IPS DF 19.7 (cell line): Measurements from ENCODE around the gene BMPR2.
A peak's percentile ranks its signal among the peaks of the same experiment; 100 is the strongest.
"Not testable (repeated sequence)": the region's sequence is repeated elsewhere in the genome, so short reads cannot be mapped to it uniquely, and the experiment has no call there.

Source experiments
- DNase-seq: peaks from one replicate; pipeline ENCODE4 v3.0.0-alpha.2; 2013; ENCODE audit warnings: low read depth, low spot score

BMPR2 gene

DNA sequence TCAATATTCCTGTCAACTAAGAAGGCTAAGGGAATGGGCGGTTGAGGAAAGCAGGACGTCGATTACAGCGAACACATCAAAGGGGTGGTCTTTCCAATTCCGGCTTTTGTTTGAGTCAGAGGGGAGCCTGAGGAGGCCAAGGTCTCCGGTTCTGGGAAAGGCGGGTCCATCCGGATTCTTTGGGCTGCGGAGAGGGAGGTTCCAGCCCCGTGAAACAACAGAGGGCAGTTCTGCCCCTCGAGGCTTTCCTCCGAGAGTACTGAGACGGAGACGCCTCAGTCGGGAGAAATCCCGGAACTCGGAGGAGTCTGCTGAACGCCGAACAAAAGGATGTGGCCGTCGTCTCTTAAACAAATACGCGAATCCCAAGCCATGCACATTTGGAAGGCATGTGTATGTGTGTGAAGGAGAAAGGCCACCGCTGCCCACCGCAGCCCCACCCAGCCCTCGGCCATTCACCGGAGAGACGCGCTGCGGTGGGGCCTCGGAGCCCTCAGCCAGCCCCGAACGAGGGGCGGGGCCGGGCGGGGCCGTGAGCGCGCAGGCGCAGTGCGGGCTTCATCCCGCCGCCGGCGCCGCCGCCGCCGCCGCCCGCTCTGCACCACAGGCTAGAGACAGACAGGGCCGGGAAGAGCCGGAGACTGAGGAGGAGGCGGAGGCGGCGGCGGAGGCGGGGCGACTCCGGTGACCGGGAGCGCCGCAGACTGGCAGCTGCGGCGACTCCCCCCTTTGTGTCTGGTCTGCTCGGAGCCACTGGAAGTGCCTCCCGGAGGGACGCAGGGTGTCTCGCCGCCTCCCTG, at the start of gene BMPR2:
Gene BMPR2, plus strand, starts transcription at position 719 of the 800 bp plus-strand sequence. CDS start 1,148 bp downstream, outside the sequence.
- peak; percentile 78 for DNase-seq

DNA sequence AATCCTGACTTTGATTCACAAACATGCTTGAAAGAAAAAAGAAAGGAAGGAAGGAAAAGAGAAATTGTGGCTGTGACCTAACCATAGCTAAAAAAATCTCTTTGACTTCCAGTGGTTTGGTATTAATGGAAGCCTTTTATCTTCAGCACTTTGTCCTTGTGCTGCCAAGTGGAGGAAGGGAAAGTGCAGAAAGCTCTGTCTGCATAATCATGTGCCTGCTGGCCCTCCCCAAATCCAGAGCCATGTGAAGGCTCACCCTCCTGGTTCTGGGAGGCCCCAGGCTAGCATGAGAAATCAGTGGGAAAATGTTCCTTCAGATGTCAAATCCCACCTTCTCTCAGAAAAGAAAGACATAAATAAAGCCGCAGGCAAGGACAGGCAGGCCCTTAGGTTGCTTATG, 48.3 kb upstream of the BMPR2 start:
- DNase-seq, result peak; percentile 9

DNA sequence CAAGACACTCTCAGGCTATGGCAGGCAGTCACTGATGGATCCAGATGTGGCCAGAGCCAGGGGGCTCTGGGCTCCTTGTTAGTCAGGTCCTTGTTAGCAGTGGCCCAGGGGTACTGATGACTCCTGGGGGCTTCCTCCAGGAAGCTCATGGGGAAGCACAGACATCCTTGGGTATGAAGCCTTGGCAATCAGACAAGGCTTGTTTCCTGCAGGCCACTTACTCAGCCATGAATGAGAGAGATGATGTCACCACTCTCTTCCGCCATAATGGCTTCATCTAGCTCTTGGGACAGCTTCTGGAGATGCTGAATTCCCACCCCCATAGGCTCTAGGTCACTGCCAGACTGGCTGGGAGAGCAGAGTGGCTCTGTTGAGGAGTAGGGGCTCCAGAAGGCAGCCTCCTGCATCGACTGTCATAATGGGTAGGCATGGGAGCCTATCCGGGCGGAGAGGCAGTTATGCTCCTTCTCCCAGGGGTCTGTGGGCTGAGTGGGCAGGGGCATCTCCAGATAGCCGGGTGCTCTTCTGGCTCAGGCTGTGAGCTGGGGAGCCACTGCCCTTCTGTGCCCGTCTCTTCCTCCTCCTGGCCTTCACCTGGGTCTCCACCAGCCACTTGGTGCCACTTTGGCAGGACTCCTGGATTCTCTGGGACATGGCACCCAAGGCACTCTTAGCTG, 40.2 kb upstream of the BMPR2 start:
- DNase-seq, result no peak

DNA sequence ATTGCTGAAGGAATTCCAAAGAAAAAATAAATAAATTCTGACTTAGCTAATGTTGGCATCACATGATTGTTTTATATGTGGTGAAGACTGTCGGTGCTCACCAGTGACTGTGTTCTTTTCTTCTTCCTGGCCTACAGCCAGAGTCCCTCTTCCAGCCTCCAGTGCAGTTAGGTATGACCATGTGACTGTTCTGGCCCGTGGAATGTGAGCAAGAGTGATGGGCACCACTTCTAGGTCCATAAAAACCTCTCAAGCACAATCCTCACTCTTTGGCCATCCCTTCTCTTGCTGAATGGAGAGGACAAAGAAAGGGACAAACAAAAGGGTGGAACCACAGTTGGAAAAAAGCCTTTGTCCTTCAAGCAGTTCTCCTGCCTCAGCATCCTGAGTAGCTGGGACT, 39.0 kb upstream of the BMPR2 start:
- no peak for DNase-seq

GRCh38 chr2:202337706-202338346, 38.3 kb upstream of the BMPR2 start:
- no peak for DNase-seq

DNA sequence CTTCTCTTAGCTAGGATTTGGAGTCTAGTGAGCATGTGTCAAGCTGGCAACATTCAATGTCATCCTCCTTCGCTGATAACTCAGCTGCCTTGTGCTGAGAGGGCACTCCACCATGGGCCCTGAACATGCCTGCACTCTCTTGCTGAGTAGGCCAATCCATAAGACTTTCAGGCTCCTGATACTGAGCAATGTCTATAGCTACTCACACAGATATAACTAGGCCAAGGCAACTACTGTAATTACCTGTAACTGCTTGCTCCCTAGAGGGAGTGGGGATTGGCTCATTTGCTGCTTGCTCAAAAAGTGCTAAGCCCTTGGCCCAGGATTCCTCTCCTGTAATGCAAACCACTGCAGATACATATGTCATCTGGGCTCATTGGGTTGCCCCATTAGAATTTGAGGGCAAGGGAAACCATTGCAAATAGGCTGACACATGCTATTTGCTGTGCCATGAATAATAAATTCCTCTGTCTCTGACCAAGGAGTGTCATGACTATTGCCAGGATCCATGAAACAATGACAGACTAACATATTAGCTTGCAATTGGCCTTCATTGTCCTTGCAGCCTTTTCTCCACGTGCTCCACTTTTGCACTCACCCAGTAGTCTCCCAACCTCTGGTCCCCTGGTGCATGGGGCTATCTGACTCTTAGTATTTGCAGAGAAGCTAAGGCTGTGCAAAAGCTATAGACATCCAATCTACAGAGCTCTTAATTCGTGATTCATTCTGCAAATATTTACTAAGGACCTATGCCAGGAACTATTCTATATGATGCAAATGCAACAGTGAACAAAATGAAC, 36.9 kb upstream of the BMPR2 start:
- no peak for DNase-seq

DNA sequence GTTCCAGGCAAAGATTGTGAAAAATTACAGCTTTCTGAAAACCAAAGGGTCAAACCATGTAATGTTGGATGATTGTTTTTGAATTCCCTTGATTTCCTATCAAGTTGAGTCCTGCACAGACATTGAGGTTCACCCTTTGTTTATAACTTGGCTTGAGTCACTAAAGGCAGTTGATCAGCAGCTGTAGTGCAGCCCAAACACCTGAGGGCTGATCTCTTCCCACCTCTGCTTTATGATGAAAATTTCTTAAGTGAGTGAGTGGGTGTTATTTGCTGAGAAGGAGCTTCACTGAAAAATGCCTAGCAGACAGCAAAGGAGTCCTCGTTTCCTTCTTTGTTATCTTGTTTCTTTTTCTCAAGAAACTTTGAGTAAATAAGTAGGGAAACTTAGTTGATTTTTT, 31.9 kb upstream of the BMPR2 start:
- DNase-seq, result no peak

GRCh38 chr2:202346180-202346579, 29.9 kb upstream of the BMPR2 start:
- DNase-seq, result no peak

DNA sequence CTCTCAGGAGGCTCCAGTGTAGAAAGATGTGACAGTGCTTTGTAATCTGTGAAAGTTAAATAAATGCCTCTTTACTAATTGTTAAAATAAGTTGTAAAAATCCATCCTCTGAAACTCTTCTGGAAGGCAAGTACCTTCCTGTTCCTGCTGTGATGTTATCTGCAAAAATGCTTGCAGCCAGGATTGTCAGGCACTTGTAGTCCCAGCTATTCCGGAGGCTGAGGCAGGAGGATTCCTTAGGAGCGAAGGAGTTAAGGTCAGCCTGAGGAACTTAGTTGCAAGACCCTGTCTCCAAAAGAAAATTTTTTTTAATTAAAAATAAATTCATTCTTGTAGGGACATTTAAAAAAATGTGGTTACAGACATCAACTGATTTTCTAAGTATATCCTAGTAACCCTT, 22.7 kb upstream of the BMPR2 start:
- DNase-seq, result no peak

DNA sequence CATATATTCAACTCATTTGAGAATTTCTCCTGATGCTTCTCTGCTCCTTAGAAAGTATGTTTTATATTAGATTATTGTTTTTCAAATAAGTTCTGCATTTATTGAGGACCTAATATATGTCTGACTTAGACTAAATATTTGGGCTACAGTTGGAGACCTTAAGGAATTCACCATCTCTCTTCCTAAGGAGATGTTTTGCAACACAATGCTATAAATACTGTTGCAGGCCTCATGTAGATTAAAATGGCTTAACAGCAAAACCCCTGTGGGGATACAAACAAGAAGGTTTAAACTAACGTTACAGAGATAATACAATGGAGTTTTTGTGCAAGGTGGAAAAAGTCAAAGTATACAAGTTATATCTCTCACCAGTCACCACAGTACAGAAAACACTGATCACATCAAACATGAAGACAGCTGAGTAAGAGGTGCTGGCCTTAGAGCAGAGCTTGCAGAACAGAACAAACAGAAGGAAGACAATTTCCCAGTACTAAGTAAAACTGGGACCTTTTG, 20.1 kb upstream of the BMPR2 start:
- DNase-seq, result no peak

- DNase-seq, result not testable (repeated sequence)
These were observed 17.2 kb upstream of the BMPR2 start for GRCh38 chr2:202358924-202359323.

DNA sequence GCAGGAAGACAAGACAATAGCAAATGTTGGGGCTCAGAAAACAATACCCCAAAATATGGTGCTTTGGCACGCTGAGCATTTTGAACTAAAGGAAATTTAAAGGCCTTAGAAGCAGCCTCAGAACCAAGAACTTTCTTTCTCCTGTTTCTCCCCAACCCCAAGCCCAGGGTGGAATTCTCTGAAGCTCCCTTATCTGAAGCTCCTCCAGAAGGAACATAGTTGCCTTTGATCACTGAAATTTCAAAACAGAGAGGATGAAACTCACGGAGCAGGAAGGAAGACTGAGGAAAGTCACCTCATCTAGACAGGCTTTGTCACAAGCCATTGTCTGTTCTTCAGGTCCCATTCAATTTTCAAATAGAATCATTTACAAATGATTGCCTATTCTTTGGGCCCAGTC, 15.5 kb upstream of the BMPR2 start:
- DNase-seq, result no peak

DNA sequence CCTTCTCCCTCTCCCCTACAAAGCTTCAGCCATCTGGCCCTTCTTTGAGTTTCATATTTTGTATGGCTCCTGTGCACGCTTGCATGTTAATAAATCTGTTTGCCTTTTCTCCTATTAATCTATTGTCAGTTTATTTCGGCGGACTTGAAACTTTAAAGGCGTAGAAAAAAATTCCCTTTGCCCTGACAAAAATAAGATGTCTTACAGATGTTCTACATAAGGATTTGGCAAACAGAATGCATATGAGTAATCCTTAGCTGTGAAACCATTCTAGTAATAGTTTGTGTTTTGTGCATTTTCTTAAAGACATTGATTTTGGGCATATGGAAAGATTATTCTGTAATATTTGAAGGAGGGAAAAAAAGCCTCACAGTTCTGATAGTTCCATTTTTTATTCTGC, 15.0 kb upstream of the BMPR2 start:
- DNase-seq, result no peak

DNA sequence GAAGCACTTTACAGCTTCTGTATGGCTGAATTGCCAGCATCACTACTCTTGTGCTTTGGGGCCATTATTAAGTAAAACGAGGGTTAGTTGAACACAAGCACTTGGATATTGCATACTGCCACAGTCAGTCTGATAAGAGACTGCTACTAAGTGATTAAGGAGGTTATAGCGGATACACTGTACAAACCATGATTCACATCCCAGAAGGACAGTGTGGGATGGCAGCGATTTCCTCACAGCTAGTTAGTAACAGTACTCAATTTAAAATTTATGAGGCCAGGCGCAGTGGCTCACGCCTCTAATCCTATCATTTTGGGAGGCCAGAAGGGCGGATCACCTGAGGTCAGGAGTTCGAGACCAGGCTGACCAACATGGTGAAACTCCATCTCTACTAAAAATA, 2.6 kb upstream of the BMPR2 start:
- DNase-seq, result no peak

DNA sequence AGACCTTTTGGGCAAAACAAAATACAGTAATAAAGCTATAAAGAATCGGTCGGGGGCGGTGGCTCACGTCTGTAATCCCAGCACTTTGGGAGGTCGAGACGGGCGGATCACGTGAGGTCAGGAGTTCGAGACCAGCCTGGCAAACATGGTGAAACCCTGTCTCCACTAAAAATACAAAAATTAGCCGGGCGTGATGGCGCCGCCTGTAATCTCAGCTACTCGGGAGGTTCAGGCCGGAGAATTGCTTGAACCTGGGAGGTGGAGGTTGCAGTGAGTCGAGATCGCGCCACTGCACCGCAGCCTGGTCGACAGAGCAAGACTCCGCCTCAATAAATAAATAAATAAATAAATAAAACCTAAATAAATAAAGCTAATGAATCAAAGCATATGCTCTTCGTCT, 1.7 kb upstream of the BMPR2 start:
- not testable (repeated sequence) for DNase-seq

- no peak for DNase-seq
These were observed 1.0 kb upstream of the BMPR2 start for GRCh38 chr2:202375033-202375608.

DNA sequence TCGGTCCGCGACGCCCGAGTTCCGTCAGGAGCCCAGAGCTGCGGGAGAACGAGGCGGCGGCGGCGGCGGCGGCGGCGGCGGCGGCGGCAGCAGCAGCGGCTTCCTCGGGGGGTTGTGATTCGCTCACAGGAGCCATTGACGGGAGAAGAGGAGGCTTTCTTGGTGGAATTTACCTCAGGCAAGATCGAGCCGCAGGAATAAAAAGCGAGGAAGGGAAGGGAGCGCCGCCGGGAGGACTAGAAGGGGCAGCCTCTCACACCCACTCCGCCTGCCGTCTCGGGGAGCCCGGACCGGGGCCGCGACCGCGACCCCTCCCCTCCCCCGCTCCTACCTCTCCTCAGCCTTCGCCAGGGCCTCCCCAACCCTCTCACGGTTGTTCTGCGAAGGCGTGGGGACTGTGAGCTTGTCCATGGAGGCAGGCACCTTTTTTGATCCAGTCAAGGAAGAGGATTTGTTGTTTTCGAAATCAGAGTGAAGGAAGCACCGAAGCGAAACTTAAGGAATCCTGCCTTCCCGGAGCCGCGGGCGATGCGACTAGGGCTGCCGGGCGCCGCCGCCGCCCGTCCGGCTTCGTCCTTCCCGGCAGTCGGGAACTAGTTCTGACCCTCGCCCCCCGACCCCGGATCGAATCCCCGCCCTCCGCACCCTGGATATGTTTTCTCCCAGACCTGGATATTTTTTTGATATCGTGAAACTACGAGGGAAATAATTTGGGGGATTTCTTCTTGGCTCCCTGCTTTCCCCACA, 506 bp downstream of the BMPR2 start:
- DNase-seq, result no peak

DNA sequence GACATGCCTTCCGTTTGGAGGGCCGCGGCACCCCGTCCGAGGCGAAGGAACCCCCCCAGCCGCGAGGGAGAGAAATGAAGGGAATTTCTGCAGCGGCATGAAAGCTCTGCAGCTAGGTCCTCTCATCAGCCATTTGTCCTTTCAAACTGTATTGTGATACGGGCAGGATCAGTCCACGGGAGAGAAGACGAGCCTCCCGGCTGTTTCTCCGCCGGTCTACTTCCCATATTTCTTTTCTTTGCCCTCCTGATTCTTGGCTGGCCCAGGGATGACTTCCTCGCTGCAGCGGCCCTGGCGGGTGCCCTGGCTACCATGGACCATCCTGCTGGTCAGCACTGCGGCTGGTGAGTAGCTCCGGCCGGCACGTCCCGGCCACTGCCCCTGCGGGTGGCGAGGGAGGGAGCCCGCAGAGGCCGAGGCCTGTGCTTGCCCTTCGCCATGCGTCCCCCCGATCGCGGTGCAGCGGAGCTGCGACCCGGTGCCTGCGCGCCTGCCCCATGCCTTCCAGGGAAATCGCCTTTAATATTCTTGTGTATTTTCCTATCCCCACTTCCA, 1.2 kb downstream of the BMPR2 start:
- DNase-seq, result no peak

GRCh38 chr2:202378001-202378400, 1.9 kb downstream of the BMPR2 start:
- DNase-seq, result no peak

- DNase-seq, result no peak
These were observed 2.7 kb downstream of the BMPR2 start for GRCh38 chr2:202378662-202379358.
